Ishikawa (cell line): ENCODE measurements around the gene KCNQ1.

Experiments
- CEBPB ChIP-seq: IDR thresholded peaks from 2 replicates; pipeline ENCODE4 v1.6.1; 2012
- CREB1 ChIP-seq: IDR thresholded peaks from 2 replicates; pipeline ENCODE4 v1.6.1; 2012; ENCODE audit warnings: low read depth
- EGR1 ChIP-seq: IDR thresholded peaks from 2 replicates; pipeline ENCODE4 v1.6.1; 2012
- EP300 ChIP-seq: IDR thresholded peaks from 2 replicates; pipeline ENCODE4 v1.6.1; 2012; ENCODE audit warnings: borderline replicate concordance
- FOXM1 ChIP-seq: IDR thresholded peaks from 2 replicates; pipeline ENCODE4 v1.6.1; 2012; ENCODE audit warnings: low read depth, borderline replicate concordance
- MAX ChIP-seq: IDR thresholded peaks from 2 replicates; pipeline ENCODE4 v1.6.1; 2012
- NFIC ChIP-seq: IDR thresholded peaks from 2 replicates; pipeline ENCODE4 v1.6.1; 2012
- RAD21 ChIP-seq: IDR thresholded peaks from 2 replicates; pipeline ENCODE4 v1.6.1; 2012; ENCODE audit warnings: low read depth
- REST ChIP-seq: IDR thresholded peaks from 2 replicates; pipeline ENCODE4 v1.6.1; 2012; ENCODE audit warnings: low read depth, mild to moderate bottlenecking
- TAF1 ChIP-seq: IDR thresholded peaks from 2 replicates; pipeline ENCODE4 v1.6.1; 2012; ENCODE audit warnings: low read depth, mild to moderate bottlenecking
- TCF12 ChIP-seq: IDR thresholded peaks from 2 replicates; pipeline ENCODE4 v1.6.1; 2012; ENCODE audit warnings: low read depth
- TEAD4 ChIP-seq: IDR thresholded peaks from 2 replicates; pipeline ENCODE4 v1.6.1; 2012
- USF1 ChIP-seq: IDR thresholded peaks from 2 replicates; pipeline ENCODE4 v1.6.1; 2012
- YY1 ChIP-seq: IDR thresholded peaks from 2 replicates; pipeline ENCODE4 v1.6.1; 2012; ENCODE audit warnings: low read depth
- ZBTB7A ChIP-seq: IDR thresholded peaks from 2 replicates; pipeline ENCODE4 v1.6.1; 2012; ENCODE audit warnings: low read depth

The KCNQ1 gene

GRCh38 chr11:2770096-2770751 is 325.4 kb downstream of the KCNQ1 start:
- TF ChIP-seq USF1 = no peak
- TF ChIP-seq ZBTB7A = no peak
- TF ChIP-seq TAF1 = no peak
- no peak for TF ChIP-seq TEAD4
- TF ChIP-seq RAD21 = no peak
- no peak for TF ChIP-seq EGR1
- no peak for TF ChIP-seq NFIC
- no peak for TF ChIP-seq CREB1
- TF ChIP-seq TCF12 = no peak
- TF ChIP-seq EP300 = no peak

GRCh38 chr11:2770761-2771301 is 326.0 kb downstream of the KCNQ1 start:
- TF ChIP-seq MAX (no peak), TAF1 (no peak), USF1 (no peak), REST (no peak), CEBPB (no peak)

GRCh38 chr11:2771758-2772466 is 327.1 kb downstream of the KCNQ1 start:
- TF ChIP-seq NFIC (no peak), EP300 (no peak), CREB1 (no peak), EGR1 (no peak), REST (no peak), USF1 (no peak), CEBPB (no peak), YY1 (no peak), ZBTB7A (no peak), RAD21 (no peak), TCF12 (no peak), TEAD4 (no peak), FOXM1 (no peak), MAX (no peak), TAF1 (no peak)

- TF ChIP-seq EP300 = no peak
- no peak for TF ChIP-seq REST
- TF ChIP-seq CREB1 = no peak
- no peak for TF ChIP-seq MAX
- no peak for TF ChIP-seq USF1
- no peak for TF ChIP-seq EGR1
- TF ChIP-seq ZBTB7A = no peak
- TF ChIP-seq FOXM1 = no peak
- TF ChIP-seq TEAD4 = no peak
- no peak for TF ChIP-seq TAF1
- no peak for TF ChIP-seq TCF12
- TF ChIP-seq CEBPB = no peak
- TF ChIP-seq RAD21 = no peak
- no peak for TF ChIP-seq NFIC
- no peak for TF ChIP-seq YY1
These were observed 327.8 kb downstream of the KCNQ1 start for GRCh38 chr11:2772544-2773031.
